ENCODE results near the gene SNCAIP. TPM values are rescaled to one million over a fixed set of nuclear protein-coding genes. Genes with fewer than 3 reads are reported as not detected.

SNCAIP gene
- total and polyA plus RNA-seq, 2 of the 4 experiments (the other 2 are of a cell fraction), result 15.3 to 19.0 TPM

DNA sequence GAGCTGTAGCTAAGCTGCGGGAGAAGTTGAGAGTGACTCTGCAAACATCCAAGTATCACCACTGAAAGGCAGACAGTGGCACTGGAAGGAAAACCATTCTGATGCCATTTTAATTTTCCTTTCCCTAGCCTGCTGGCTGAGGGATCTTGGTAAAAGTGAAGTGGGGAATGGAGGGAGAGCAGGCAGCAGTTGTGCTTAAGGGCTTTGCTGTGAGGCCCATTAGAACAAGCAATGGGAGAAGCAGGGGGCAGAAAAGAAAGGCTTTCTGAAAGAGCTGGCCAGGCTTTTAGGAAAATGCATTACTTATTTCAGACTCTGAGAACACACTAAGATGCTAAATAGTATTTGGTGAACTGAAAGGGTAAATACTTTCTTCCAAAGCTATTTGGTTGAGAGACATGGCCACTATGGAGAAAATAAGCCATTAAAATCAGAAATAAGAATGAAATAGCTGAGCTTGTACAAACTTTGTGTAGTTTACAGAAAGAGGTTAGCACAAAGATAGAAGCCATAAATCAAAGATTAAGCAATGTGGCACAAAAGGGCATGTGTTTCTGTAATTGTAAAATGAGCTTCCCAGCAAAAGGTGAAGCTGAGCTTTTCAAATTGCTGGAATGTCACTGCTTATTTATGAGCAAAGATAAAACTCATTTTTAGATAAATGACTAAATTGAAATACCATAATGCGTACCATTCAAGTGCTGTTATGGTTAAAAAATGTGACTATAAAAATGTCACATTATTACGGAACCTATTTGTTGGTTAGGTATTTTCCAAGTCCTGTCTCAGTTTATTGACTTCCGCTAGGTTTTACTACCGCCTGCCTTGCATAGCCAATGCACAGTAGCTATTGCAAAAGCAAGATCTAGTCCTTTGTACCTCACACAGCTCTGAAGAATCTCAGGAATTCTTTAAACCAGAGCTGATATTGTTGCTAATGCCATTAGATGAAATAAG, 20.8 kb downstream of the SNCAIP start (continued):
- TF ChIP-seq, protein P1, sequence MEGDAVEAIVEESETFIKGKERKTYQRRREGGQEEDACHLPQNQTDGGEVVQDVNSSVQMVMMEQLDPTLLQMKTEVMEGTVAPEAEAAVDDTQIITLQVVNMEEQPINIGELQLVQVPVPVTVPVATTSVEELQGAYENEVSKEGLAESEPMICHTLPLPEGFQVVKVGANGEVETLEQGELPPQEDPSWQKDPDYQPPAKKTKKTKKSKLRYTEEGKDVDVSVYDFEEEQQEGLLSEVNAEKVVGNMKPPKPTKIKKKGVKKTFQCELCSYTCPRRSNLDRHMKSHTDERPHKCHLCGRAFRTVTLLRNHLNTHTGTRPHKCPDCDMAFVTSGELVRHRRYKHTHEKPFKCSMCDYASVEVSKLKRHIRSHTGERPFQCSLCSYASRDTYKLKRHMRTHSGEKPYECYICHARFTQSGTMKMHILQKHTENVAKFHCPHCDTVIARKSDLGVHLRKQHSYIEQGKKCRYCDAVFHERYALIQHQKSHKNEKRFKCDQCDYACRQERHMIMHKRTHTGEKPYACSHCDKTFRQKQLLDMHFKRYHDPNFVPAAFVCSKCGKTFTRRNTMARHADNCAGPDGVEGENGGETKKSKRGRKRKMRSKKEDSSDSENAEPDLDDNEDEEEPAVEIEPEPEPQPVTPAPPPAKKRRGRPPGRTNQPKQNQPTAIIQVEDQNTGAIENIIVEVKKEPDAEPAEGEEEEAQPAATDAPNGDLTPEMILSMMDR (conservative IDR thresholded peaks at IDR 0.05; ENCODE audit: low read depth, low read length), result no peak

DNA sequence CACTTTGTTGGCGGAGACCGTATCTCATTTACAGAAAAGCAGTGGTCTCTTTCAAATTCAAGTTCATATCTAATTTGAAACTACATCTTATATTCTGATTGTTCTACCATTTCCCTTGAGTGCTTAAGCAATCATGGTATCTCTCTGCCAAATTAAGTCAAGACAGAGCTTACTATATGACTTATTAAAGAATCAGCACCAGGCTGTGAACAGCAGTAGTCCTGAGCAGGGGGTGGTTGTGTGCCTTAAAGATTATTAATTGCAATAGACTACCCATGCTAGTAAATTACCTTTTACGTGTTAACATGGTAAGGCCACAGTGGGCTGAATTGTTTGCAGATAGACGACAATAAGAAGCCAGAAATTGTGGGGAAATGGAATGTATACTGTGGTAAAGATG, 21.5 kb downstream of the SNCAIP start:
- Histone ChIP-seq H2BK5ac (ENCODE audit: low read depth, low read length, poor library complexity, severe bottlenecking) (no peak overlapping the region), H3K56ac (ENCODE audit: extremely low read depth, insufficient read depth, low read length) (no peak overlapping the region), H3K9me1 (ENCODE audit: insufficient read depth, low read length) (peaks cover 7% of the 10 kb centered on the region; the same call in 1 of the 2 replicates), H3K27ac (ENCODE audit: insufficient read depth, low read length) (no peak overlapping the region), H4K91ac (ENCODE audit: insufficient read depth, low read depth, low read length) (no peak overlapping the region), H4K8ac (ENCODE audit: low read depth in 2 of 2, low read length in 2 of 2) (no peak overlapping the region), H4K20me1 (ENCODE audit: insufficient read depth, low read length) (no peaks in the 10 kb centered on the region), H3K79me1 (ENCODE audit: low read depth in 1 of 2, low read length in 2 of 2) (peaks cover 14 to 25% of the 10 kb centered on the region in 2 experiments; a peak in 3 of 4 replicates), H3K9me3 (ENCODE audit: control insufficient read depth, insufficient read depth, low read length) (no peaks in the 10 kb centered on the region), H3K4me2 (ENCODE audit: low read depth, low read length) (no peak overlapping the region), H2BK120ac (ENCODE audit: low read depth, low read length) (no peak overlapping the region), H3K9ac (ENCODE audit: low read depth, low read length) (no peak overlapping the region), H3K4me3 (ENCODE audit: insufficient read depth, low read depth, low read length) (no peak overlapping the region), H2AK9ac (replicated peaks; ENCODE audit: low read depth, low read length, poor library complexity) (no peak overlapping the region), H3K4me1 (ENCODE audit: control insufficient read depth, insufficient read depth, low read length) (peaks cover 5% of the 10 kb centered on the region), H3K27me3 (ENCODE audit: control insufficient read depth, insufficient read depth, low read length) (no peaks in the 10 kb centered on the region), H2BK20ac (ENCODE audit: low read depth, low read length) (no peak overlapping the region), H4K5ac (ENCODE audit: low read depth, low read length) (no peak overlapping the region), H3K14ac (replicated peaks; ENCODE audit: low read depth, low read length) (no peak overlapping the region), H2AFZ (replicated peaks; ENCODE audit: low read length, poor library complexity) (no peak overlapping the region), H3K18ac (ENCODE audit: low read depth, low read length) (no peak overlapping the region), H2BK15ac (ENCODE audit: low read depth, low read length) (no peak overlapping the region), H3K4ac (ENCODE audit: low read depth, low read length) (no peak overlapping the region), H3K23ac (ENCODE audit: low read depth, low read length) (no peak overlapping the region), H3K36me3 (ENCODE audit: control insufficient read depth, insufficient read depth, low read length) (no peaks in the 10 kb centered on the region), H2AK5ac (ENCODE audit: low read depth, low read length) (no peak overlapping the region)
- DNase-seq (peak; percentile 40), ATAC-seq (ENCODE audit: low read depth) (peak; percentile 49)
- POLR2A ChIA-PET (ENCODE audit: unreplicated experiment), result no interaction called here
- dilution Hi-C loops (cut with HindIII; ENCODE audit: low sequenced_read_pairs, unreplicated experiment), result no loop called here
- BruUV-seq (replicated peaks), result no TSS peak
- no CpG with 5 or more reads among the region's 4 CpGs for WGBS, 2 experiments (ENCODE audit: extremely low coverage in 2 of 2, insufficient read length in 1 of 2)
- TF ChIP-seq CHD1 (IDR thresholded peaks at IDR 0.05; ENCODE audit: low read depth, low read length) (no peak), RCOR1 (IDR thresholded peaks at IDR 0.05; ENCODE audit: insufficient replicate concordance, low read length) (no peak), MAFK (IDR thresholded peaks at IDR 0.05; ENCODE audit: low read depth, low read length) (no peak), POLR2A (IDR thresholded peaks at IDR 0.05; ENCODE audit: low read depth, low read length) (no peak), RAD21 (IDR thresholded peaks at IDR 0.05; ENCODE audit: low read length) (no peak), RFX5 (IDR thresholded peaks at IDR 0.05; ENCODE audit: low read depth, low read length) (no peak)
- TF ChIP-seq, protein P2, sequence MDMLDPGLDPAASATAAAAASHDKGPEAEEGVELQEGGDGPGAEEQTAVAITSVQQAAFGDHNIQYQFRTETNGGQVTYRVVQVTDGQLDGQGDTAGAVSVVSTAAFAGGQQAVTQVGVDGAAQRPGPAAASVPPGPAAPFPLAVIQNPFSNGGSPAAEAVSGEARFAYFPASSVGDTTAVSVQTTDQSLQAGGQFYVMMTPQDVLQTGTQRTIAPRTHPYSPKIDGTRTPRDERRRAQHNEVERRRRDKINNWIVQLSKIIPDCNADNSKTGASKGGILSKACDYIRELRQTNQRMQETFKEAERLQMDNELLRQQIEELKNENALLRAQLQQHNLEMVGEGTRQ (IDR thresholded peaks at IDR 0.05; ENCODE audit: low read depth, low read length), result no peak
- intact Hi-C loops (cut with micrococcal nuclease), result no loop called here
- CTCF ChIA-PET, result no interaction called here
- in situ Hi-C loops (cut with MboI; ENCODE audit: low sequenced_read_pairs), result no loop called here

All from IMR-90 (cell line).